Keratinocyte (primary cell): ENCODE data around the gene TOM1L2. TPM values are rescaled to one million over a fixed set of nuclear protein-coding genes. Genes with fewer than 3 reads are reported as not detected.

Experiments
- DNase-seq: peaks from one replicate; pipeline ENCODE4 v3.0.0-alpha.2; 2011; ENCODE audit warnings: low read depth, missing footprints, low spot score
- FAIRE-seq: peaks from 2 replicates; lab custom pipeline; 2011; peaks lifted over from hg19 to GRCh38; lab: Jason Lieb, UNC
- H2AFZ ChIP-seq: 2 replicates; pipeline ENCODE4 v1.6.0; 2012; ENCODE audit warnings: low read length, control low read depth, inconsistent platforms; ENCODE audit not compliant: control insufficient read depth
- H3K27ac ChIP-seq: 2 replicates; pipeline ENCODE4 v1.5.1; 2011; ENCODE audit warnings: low read length; ENCODE audit not compliant: control insufficient read depth, insufficient read depth
- H3K27me3 ChIP-seq: 3 replicates; pipeline ENCODE4 v1.6.0; 2011; ENCODE audit warnings: low read length; ENCODE audit not compliant: control insufficient read depth, insufficient read depth; ENCODE audit errors: extremely low read depth
- H3K36me3 ChIP-seq, 2 experiments: 2 replicates in 1 of 2; 3 replicates in 1 of 2; pipeline ENCODE4 v1.5.1; 2011; ENCODE audit warnings: low read length in 2 of 2, mild to moderate bottlenecking in 1 of 2; ENCODE audit not compliant: control insufficient read depth in 2 of 2, insufficient read depth in 2 of 2; ENCODE audit errors: extremely low read depth in 1 of 2
- H3K4me1 ChIP-seq: 3 replicates; pipeline ENCODE4 v1.5.1; 2011; ENCODE audit warnings: low read length; ENCODE audit not compliant: control insufficient read depth, insufficient read depth; ENCODE audit errors: extremely low read depth
- H3K4me2 ChIP-seq: 3 replicates; pipeline ENCODE4 v1.6.0; 2011; ENCODE audit warnings: low read depth, low read length; ENCODE audit not compliant: control insufficient read depth, insufficient read depth; ENCODE audit errors: extremely low read depth
- H3K4me3 ChIP-seq, 3 experiments: fragments of 200-600 bp in 1 of 3; sonication (generic) in 1 of 3; 2 replicates in 2 of 3; 3 replicates in 1 of 3; pipeline ENCODE4 v1.5.1; 2011 to 2016; ENCODE audit warnings: low read length in 3 of 3, mild to moderate bottlenecking in 3 of 3, control low read depth in 2 of 3, inconsistent platforms in 1 of 3, low read depth in 1 of 3, mixed read lengths in 1 of 3, mixed run types in 1 of 3, moderate library complexity in 1 of 3; ENCODE audit not compliant: control insufficient read depth in 2 of 3, insufficient read depth in 2 of 3; ENCODE audit errors: extremely low read depth in 1 of 3
- H3K79me2 ChIP-seq: 2 replicates; pipeline ENCODE4 v1.6.0; 2012; ENCODE audit warnings: low read length; ENCODE audit not compliant: control insufficient read depth, insufficient read depth
- H3K9ac ChIP-seq: 3 replicates; pipeline ENCODE4 v1.6.0; 2011; ENCODE audit warnings: low read length; ENCODE audit not compliant: control insufficient read depth, insufficient read depth; ENCODE audit errors: extremely low read depth
- H3K9me1 ChIP-seq: 3 replicates; pipeline ENCODE4 v1.6.0; 2011; ENCODE audit warnings: low read length; ENCODE audit not compliant: control insufficient read depth, insufficient read depth; ENCODE audit errors: extremely low read depth
- H3K9me3 ChIP-seq: 2 replicates; pipeline ENCODE4 v1.5.1; 2012; ENCODE audit warnings: low read depth, low read length; ENCODE audit not compliant: control insufficient read depth
- H4K20me1 ChIP-seq: 3 replicates; pipeline ENCODE4 v1.6.0; 2011; ENCODE audit warnings: low read length; ENCODE audit not compliant: control insufficient read depth, insufficient read depth; ENCODE audit errors: extremely low read depth
- CTCF ChIP-seq, 3 experiments: IDR thresholded peaks in 1 of 3; conservative IDR thresholded peaks in 1 of 3; optimal IDR thresholded peaks in 1 of 3; 2 replicates in 2 of 3; 3 replicates in 1 of 3; pipeline versions ENCODE3 to v1.5.1; 2011; ENCODE audit warnings: low read length in 3 of 3, mild to moderate bottlenecking in 3 of 3, moderate library complexity in 2 of 3, control low read depth in 1 of 3, inconsistent platforms in 1 of 3; ENCODE audit not compliant: insufficient read depth in 2 of 3; ENCODE audit errors: extremely low read depth in 1 of 3
- EZH2 ChIP-seq: IDR thresholded peaks from one replicate; pipeline ENCODE4 v1.6.1; 2012; ENCODE audit warnings: inconsistent platforms, mild to moderate bottlenecking, low read length, moderate library complexity
- dilution Hi-C: fragments of 300-500 bp; cut with MboI; formaldehyde crosslinking; loops from one replicate; pipeline ENCODE4 v1.7.0; 2020; ENCODE audit warnings: low sequenced_read_pairs; ENCODE audit not compliant: extremely low pct_ligation_motif_present
- polyA plus RNA-seq, 5 experiments: library from polyadenylated mRNA; depleted of rRNA in 3 of 5; stranded (reverse) in 3 of 5; stranded (forward) in 1 of 5; unstranded in 1 of 5; fragments of >200 nt; gene quantifications; 1 replicate in 1 of 5; 2 replicates in 3 of 5; 3 replicates in 1 of 5; pipeline versions ENCODE4 v1.2.1 to v1.2.3, GENCODE V29; 2011 to 2012; ENCODE audit warnings: missing spikeins in 2 of 5, low read depth in 1 of 5, low replicate concordance in 1 of 5

Gene TOM1L2
- polyA plus RNA-seq, 1 donor (not counting 4 experiments of a cell fraction or from before 2014, with no cell fraction given) = 36.3 TPM

- DNase-seq (no peak), FAIRE-seq (no peak)
- dilution Hi-C loops = no loop called here
- H3K36me3 ChIP-seq = peaks cover 5 to 24% of the 10 kb centered on the region in 2 experiments
- H3K27ac ChIP-seq = no peak overlapping the region
- no peak overlapping the region for H3K9ac ChIP-seq
- no peak overlapping the region for H3K4me2 ChIP-seq
- H2AFZ ChIP-seq = no peak overlapping the region
- H3K27me3 ChIP-seq = no peaks in the 10 kb centered on the region
- no peaks in the 10 kb centered on the region for H4K20me1 ChIP-seq
- H3K9me1 ChIP-seq = peaks cover 2% of the 10 kb centered on the region
- no peak overlapping the region for H3K4me3 ChIP-seq
- peaks cover 10% of the 10 kb centered on the region for H3K4me1 ChIP-seq
- H3K79me2 ChIP-seq = no peaks in the 10 kb centered on the region
- TF ChIP-seq CTCF (optimal IDR thresholded peaks at IDR 0.05 in 1 of 3, IDR thresholded peaks at IDR 0.05 in 1 of 3, conservative IDR thresholded peaks at IDR 0.05 in 1 of 3; ENCODE audit: extremely low read depth in 1 of 3, insufficient read depth in 2 of 3, low read length in 3 of 3) = peak in 1 of 3 experiments; percentile 27
- TF ChIP-seq EZH2 = no peak
- H3K9me3 ChIP-seq = no peaks in the 10 kb centered on the region
Measured at GRCh38 chr17:17902376-17902775, 69.8 kb downstream of the TOM1L2 start.

- Histone ChIP-seq H2AFZ (no peak overlapping the region), H3K27me3 (no peaks in the 10 kb centered on the region), H3K79me2 (no peaks in the 10 kb centered on the region), H3K4me2 (peak overlapping the region; percentile 17), H3K9me1 (peaks cover 2% of the 10 kb centered on the region), H3K36me3 (peaks cover 9 to 26% of the 10 kb centered on the region in 2 experiments), H3K4me1 (peaks cover 10% of the 10 kb centered on the region), H3K27ac (no peak overlapping the region), H3K9ac (peak overlapping the region; percentile 22), H4K20me1 (no peaks in the 10 kb centered on the region), H3K4me3 (no peak overlapping the region), H3K9me3 (no peaks in the 10 kb centered on the region)
- peak; percentile 74 for FAIRE-seq
- dilution Hi-C loops = no loop called here
- TF ChIP-seq EZH2 (no peak), CTCF (optimal IDR thresholded peaks at IDR 0.05 in 1 of 3, IDR thresholded peaks at IDR 0.05 in 1 of 3, conservative IDR thresholded peaks at IDR 0.05 in 1 of 3; ENCODE audit: extremely low read depth in 1 of 3, insufficient read depth in 2 of 3, low read length in 3 of 3) (no peak)
- no peak for DNase-seq
Measured at GRCh38 chr17:17900615-17901520, 71.3 kb downstream of the TOM1L2 start.
